Measurements from ENCODE around the gene SCEL.

DNA sequence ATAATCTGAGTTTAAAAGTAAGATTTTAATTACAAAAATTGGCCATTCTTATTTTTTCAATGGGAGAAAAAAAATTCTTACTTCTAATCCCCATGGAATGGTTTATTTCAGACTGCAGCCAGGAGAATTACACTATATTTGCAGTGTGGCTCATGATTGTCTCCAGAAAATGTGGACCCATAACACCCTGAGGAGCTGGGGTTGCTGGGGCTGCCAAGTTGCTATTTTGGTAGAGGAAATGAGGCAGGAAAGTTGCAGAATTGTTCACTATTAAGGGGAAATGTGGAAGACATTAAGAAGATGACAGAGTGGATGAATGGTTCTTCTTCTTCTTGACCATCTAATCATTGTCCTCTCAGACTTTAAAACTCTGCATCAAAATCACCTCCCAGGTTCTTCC is 4.6 kb upstream of the SCEL start:
- TF ChIP-seq CTCF (IDR thresholded peaks at IDR 0.05) (no peak), POLR2A (IDR thresholded peaks at IDR 0.05) (no peak)

Data from Peyer's patch (tissue), 4 donors.